WTC11 (cell line): ENCODE results near the gene ZAR1L.

Experiments
- JUN ChIP-seq: sonication (generic); formaldehyde crosslinking; IDR thresholded peaks from 2 replicates; pipeline ENCODE4 v1.8.0; 2023; ENCODE audit warnings: mild to moderate bottlenecking, missing genetic modification reagents
- NR1H2 ChIP-seq: sonication (generic); formaldehyde crosslinking; IDR thresholded peaks from 2 replicates; pipeline ENCODE4 v1.9.0; 2021; ENCODE audit warnings: mild to moderate bottlenecking, moderate library complexity, missing genetic modification reagents
- ZNF138 ChIP-seq: sonication (generic); formaldehyde crosslinking; conservative IDR thresholded peaks from 2 replicates; pipeline ENCODE4 v1.8.1; 2022; ENCODE audit warnings: mild to moderate bottlenecking, moderate library complexity, missing genetic modification reagents
- TF ChIP-seq, protein P1 (sequence below): fragments of 200-600 bp; IDR thresholded peaks from 2 replicates; pipeline ENCODE4 v1.8.0; 2022; ENCODE audit warnings: antibody characterized with exemption
- TF ChIP-seq, protein P2 (sequence below): sonication (generic); formaldehyde crosslinking; IDR thresholded peaks from 2 replicates; pipeline ENCODE4 v1.8.1; 2022; ENCODE audit warnings: low read depth, mild to moderate bottlenecking, moderate library complexity, missing genetic modification reagents, borderline replicate concordance

DNA sequence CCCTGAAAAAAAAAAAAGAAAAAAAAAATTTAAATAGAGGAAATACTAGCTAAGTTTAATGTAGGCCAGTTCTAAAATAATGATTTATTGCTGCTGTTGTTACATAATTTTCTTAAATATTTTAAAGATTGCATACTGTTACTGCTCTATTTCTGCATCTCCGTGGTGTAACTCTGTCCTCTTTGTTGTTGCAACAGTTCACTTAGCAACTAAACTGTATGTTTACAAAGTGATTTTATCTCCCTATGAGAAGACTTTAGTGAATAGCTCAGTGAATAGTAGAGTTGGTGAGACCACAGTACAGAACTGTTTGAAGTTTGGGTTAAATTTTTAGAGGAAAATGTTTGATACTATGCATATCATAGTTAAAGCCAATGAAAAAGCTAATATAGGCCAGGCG, 19.5 kb upstream of the ZAR1L start:
- TF ChIP-seq, protein P1, sequence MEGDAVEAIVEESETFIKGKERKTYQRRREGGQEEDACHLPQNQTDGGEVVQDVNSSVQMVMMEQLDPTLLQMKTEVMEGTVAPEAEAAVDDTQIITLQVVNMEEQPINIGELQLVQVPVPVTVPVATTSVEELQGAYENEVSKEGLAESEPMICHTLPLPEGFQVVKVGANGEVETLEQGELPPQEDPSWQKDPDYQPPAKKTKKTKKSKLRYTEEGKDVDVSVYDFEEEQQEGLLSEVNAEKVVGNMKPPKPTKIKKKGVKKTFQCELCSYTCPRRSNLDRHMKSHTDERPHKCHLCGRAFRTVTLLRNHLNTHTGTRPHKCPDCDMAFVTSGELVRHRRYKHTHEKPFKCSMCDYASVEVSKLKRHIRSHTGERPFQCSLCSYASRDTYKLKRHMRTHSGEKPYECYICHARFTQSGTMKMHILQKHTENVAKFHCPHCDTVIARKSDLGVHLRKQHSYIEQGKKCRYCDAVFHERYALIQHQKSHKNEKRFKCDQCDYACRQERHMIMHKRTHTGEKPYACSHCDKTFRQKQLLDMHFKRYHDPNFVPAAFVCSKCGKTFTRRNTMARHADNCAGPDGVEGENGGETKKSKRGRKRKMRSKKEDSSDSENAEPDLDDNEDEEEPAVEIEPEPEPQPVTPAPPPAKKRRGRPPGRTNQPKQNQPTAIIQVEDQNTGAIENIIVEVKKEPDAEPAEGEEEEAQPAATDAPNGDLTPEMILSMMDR, result no peak
- TF ChIP-seq, protein P2, sequence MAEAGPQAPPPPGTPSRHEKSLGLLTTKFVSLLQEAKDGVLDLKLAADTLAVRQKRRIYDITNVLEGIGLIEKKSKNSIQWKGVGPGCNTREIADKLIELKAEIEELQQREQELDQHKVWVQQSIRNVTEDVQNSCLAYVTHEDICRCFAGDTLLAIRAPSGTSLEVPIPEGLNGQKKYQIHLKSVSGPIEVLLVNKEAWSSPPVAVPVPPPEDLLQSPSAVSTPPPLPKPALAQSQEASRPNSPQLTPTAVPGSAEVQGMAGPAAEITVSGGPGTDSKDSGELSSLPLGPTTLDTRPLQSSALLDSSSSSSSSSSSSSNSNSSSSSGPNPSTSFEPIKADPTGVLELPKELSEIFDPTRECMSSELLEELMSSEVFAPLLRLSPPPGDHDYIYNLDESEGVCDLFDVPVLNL (CRISPR knock-in tag), result no peak
- TF ChIP-seq ZNF138 (CRISPR knock-in tag) (no peak), JUN (no peak), NR1H2 (no peak)
